DND-41 (cell line): ENCODE data around the gene NPIPB8.
"Not testable (repeated sequence)": the region's sequence is repeated elsewhere in the genome, so short reads cannot be mapped to it uniquely, and the experiment has no call there.

Experiments
- EZH2 ChIP-seq: IDR thresholded peaks from 3 replicates; pipeline ENCODE4 v1.6.1; 2012; ENCODE audit warnings: borderline replicate concordance, low read depth, mild to moderate bottlenecking, moderate library complexity, low read length, inconsistent platforms; ENCODE audit not compliant: severe bottlenecking
- TF ChIP-seq, protein P1 (sequence below): IDR thresholded peaks from 2 replicates; pipeline ENCODE4 v1.5.1; 2012; ENCODE audit warnings: borderline replicate concordance, low read length, moderate library complexity, mild to moderate bottlenecking; ENCODE audit not compliant: poor library complexity, severe bottlenecking; ENCODE audit errors: extremely low read depth

GRCh38 chr16:28622532-28623171 lies 15.2 kb upstream of the NPIPB8 start:
- TF ChIP-seq, protein P1, sequence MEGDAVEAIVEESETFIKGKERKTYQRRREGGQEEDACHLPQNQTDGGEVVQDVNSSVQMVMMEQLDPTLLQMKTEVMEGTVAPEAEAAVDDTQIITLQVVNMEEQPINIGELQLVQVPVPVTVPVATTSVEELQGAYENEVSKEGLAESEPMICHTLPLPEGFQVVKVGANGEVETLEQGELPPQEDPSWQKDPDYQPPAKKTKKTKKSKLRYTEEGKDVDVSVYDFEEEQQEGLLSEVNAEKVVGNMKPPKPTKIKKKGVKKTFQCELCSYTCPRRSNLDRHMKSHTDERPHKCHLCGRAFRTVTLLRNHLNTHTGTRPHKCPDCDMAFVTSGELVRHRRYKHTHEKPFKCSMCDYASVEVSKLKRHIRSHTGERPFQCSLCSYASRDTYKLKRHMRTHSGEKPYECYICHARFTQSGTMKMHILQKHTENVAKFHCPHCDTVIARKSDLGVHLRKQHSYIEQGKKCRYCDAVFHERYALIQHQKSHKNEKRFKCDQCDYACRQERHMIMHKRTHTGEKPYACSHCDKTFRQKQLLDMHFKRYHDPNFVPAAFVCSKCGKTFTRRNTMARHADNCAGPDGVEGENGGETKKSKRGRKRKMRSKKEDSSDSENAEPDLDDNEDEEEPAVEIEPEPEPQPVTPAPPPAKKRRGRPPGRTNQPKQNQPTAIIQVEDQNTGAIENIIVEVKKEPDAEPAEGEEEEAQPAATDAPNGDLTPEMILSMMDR: not testable (repeated sequence)
- TF ChIP-seq EZH2: not testable (repeated sequence)
